Gastroesophageal sphincter (tissue), 4 donors: ENCODE results near the gene VDAC1. TPM values are rescaled to one million over a fixed set of nuclear protein-coding genes. Genes with fewer than 3 reads are reported as not detected.
"Not testable (repeated sequence)": the region's sequence is repeated elsewhere in the genome, so short reads cannot be mapped to it uniquely, and the experiment has no call there.

Experiments used
- ATAC-seq: fragments of 150-250 bp; one replicate; pipeline ENCODE4 v1.9.1; 2016; ENCODE audit warnings: mild to moderate bottlenecking, moderate library complexity
- H3K27ac ChIP-seq, 4 donors: fragments of 200-600 bp; sonication (generic) in 3 of 4; 1 replicate in 3 of 4; 2 replicates in 1 of 4; pipeline ENCODE4 v1.5.1; 2016 to 2019
- H3K27me3 ChIP-seq: fragments of 200-600 bp; sonication (generic); one replicate; pipeline ENCODE4 v1.5.1; 2019
- H3K36me3 ChIP-seq, 2 donors: fragments of 200-600 bp; sonication (generic); one replicate each; pipeline ENCODE4 v1.5.1; 2019; ENCODE audit warnings: control low read depth in 1 of 2
- H3K4me1 ChIP-seq, 3 donors: fragments of 200-600 bp; sonication (generic); 1 replicate in 2 of 3; 2 replicates in 1 of 3; pipeline ENCODE4 v1.5.1; 2016 to 2019; ENCODE audit warnings: control low read depth in 2 of 3
- H3K4me3 ChIP-seq, 2 donors: fragments of 200-600 bp; sonication (generic); one replicate each; pipeline ENCODE4 v1.5.1; 2019; ENCODE audit warnings: mild to moderate bottlenecking in 1 of 2, moderate library complexity in 1 of 2
- H3K9me3 ChIP-seq, 3 donors: fragments of 200-600 bp; sonication (generic); one replicate each; pipeline ENCODE4 v1.5.1; 2017 to 2019; ENCODE audit warnings: control low read depth in 2 of 3
- CTCF ChIP-seq, 4 experiments: fragments of 200-600 bp in 2 of 4; fragments of 450-650 bp in 2 of 4; sonication (generic) in 1 of 4; IDR thresholded peaks; one replicate each; pipeline ENCODE4 v1.5.1; 2017 to 2019; ENCODE audit warnings: antibody characterized with exemption in 4 of 4, mild to moderate bottlenecking in 2 of 4, moderate library complexity in 2 of 4
- EP300 ChIP-seq: sonication (generic); formaldehyde crosslinking; IDR thresholded peaks from one replicate; pipeline ENCODE4 v1.6.1; 2017; ENCODE audit warnings: antibody characterized with exemption, mild to moderate bottlenecking
- POLR2A ChIP-seq, 2 donors: fragments of 450-650 bp; IDR thresholded peaks; one replicate each; pipeline ENCODE4 v1.6.1; 2017; ENCODE audit warnings: antibody characterized with exemption in 2 of 2, mild to moderate bottlenecking in 2 of 2, moderate library complexity in 1 of 2
- POLR2AphosphoS5 ChIP-seq: sonication (generic); formaldehyde crosslinking; IDR thresholded peaks from one replicate; pipeline ENCODE4 v1.6.1; 2017; ENCODE audit warnings: antibody characterized with exemption
- WGBS, 2 donors: methylation state at CpG; one replicate each; pipeline ENCODE4 v1.1.5; 2018; ENCODE audit warnings: low coverage in 1 of 2; 5-methylcytosine and 5-hydroxymethylcytosine counted together
- total RNA-seq, 4 donors: library from RNA; depleted of rRNA; stranded (reverse); fragments of >200 nt; gene quantifications; one replicate each; pipeline ENCODE4 v1.1.0, GENCODE V29; 2016

VDAC1 gene
- total RNA-seq, 4 donors from 2014 or later = 112 to 157 (median 131) TPM

GRCh38 chr5:134041570-134042411 is 37.0 kb upstream of the VDAC1 start:
- no peaks in the 10 kb centered on the region for H3K9me3 ChIP-seq
- 71 to 90% methylated on average over 1 to 3 of the region's 11 CpGs for WGBS, 2 donors
- no peak for ATAC-seq
- TF ChIP-seq CTCF (IDR thresholded peaks at IDR 0.05) (no peak), POLR2A (IDR thresholded peaks at IDR 0.05) (no peak), POLR2AphosphoS5 (no peak), EP300 (no peak)
- H3K27me3 ChIP-seq = no peaks in the 10 kb centered on the region
- H3K4me1 ChIP-seq = peaks cover 0 to 3% (median 0%) of the 10 kb centered on the region in 3 donors
- H3K36me3 ChIP-seq = no peaks in the 10 kb centered on the region
- no peak overlapping the region for H3K4me3 ChIP-seq
- no peak overlapping the region for H3K27ac ChIP-seq

- H3K36me3 ChIP-seq = no peaks in the 10 kb centered on the region
- WGBS, 2 donors = 50 to 63% methylated on average over 2 of the region's 3 CpGs
- TF ChIP-seq POLR2AphosphoS5 (no peak), EP300 (no peak), POLR2A (IDR thresholded peaks at IDR 0.05) (no peak), CTCF (IDR thresholded peaks at IDR 0.05) (no peak)
- no peak overlapping the region for H3K27ac ChIP-seq
- no peaks in the 10 kb centered on the region for H3K9me3 ChIP-seq
- H3K4me1 ChIP-seq = peaks cover 0 to 3% (median 0%) of the 10 kb centered on the region in 3 donors
- ATAC-seq = no peak
- H3K27me3 ChIP-seq = no peaks in the 10 kb centered on the region
- H3K4me3 ChIP-seq = no peak overlapping the region
Observed at GRCh38 chr5:134038138-134038537, 33.4 kb upstream of the VDAC1 start.

GRCh38 chr5:134037160-134037559 is 32.4 kb upstream of the VDAC1 start:
- H3K27ac ChIP-seq = no peak overlapping the region
- H3K4me1 ChIP-seq = peaks cover 0 to 3% (median 0%) of the 10 kb centered on the region in 3 donors
- 31 to 49% methylated on average over 2 of the region's 2 CpGs for WGBS, 2 donors
- H3K36me3 ChIP-seq = no peaks in the 10 kb centered on the region
- no peak overlapping the region for H3K4me3 ChIP-seq
- no peaks in the 10 kb centered on the region for H3K9me3 ChIP-seq
- ATAC-seq = no peak
- no peaks in the 10 kb centered on the region for H3K27me3 ChIP-seq
- TF ChIP-seq POLR2AphosphoS5 (no peak), POLR2A (IDR thresholded peaks at IDR 0.05) (no peak), EP300 (no peak), CTCF (IDR thresholded peaks at IDR 0.05) (no peak)

- Histone ChIP-seq H3K27ac (no peak overlapping the region), H3K27me3 (no peaks in the 10 kb centered on the region), H3K36me3 (no peaks in the 10 kb centered on the region), H3K4me3 (no peak overlapping the region), H3K9me3 (no peaks in the 10 kb centered on the region), H3K4me1 (no peaks in the 10 kb centered on the region)
- TF ChIP-seq EP300 (no peak), POLR2A (IDR thresholded peaks at IDR 0.05) (no peak)
- ATAC-seq = no peak
- 97 to 100% methylated on average over 2 to 14 of the region's 18 CpGs for WGBS, 2 donors
Observed at GRCh38 chr5:134034326-134034725, 29.6 kb upstream of the VDAC1 start.

GRCh38 chr5:134030303-134030964 is 25.7 kb upstream of the VDAC1 start:
- H3K4me1 ChIP-seq, H3K36me3 ChIP-seq, ATAC-seq, H3K27ac ChIP-seq, H3K4me3 ChIP-seq, H3K9me3 ChIP-seq: not testable (repeated sequence)
- WGBS, 2 donors = 87% methylated on average over 4 of the region's 4 CpGs; no CpG with 5 or more reads in 1 of the 2 donors
- H3K27me3 ChIP-seq = peaks cover 13% of the 10 kb centered on the region

GRCh38 chr5:134029156-134029555 is 24.4 kb upstream of the VDAC1 start:
- TF ChIP-seq CTCF (IDR thresholded peaks at IDR 0.05) (no peak), POLR2AphosphoS5 (no peak), EP300 (no peak)
- H3K36me3 ChIP-seq = no peaks in the 10 kb centered on the region
- no peak overlapping the region for H3K4me3 ChIP-seq
- no peak for ATAC-seq
- no peaks in the 10 kb centered on the region for H3K9me3 ChIP-seq
- H3K4me1 ChIP-seq = no peaks in the 10 kb centered on the region
- H3K27me3 ChIP-seq = peaks cover 20% of the 10 kb centered on the region
- 85 to 92% methylated on average over 1 of the region's 2 CpGs for WGBS, 2 donors
- no peak overlapping the region for H3K27ac ChIP-seq
